NCI-H2029 treated with DMSO at 0.1 percent for 48 hours (cell line): Measurements from ENCODE around the gene STARD3.

Experiments
- DNase-seq: peaks from one replicate; lab custom pipeline; 2025; lab: John Stamatoyannopoulos, UW

Gene STARD3

GRCh38 chr17:39639043-39639442 lies 2.1 kb downstream of the STARD3 start:
- no peak for DNase-seq

DNA sequence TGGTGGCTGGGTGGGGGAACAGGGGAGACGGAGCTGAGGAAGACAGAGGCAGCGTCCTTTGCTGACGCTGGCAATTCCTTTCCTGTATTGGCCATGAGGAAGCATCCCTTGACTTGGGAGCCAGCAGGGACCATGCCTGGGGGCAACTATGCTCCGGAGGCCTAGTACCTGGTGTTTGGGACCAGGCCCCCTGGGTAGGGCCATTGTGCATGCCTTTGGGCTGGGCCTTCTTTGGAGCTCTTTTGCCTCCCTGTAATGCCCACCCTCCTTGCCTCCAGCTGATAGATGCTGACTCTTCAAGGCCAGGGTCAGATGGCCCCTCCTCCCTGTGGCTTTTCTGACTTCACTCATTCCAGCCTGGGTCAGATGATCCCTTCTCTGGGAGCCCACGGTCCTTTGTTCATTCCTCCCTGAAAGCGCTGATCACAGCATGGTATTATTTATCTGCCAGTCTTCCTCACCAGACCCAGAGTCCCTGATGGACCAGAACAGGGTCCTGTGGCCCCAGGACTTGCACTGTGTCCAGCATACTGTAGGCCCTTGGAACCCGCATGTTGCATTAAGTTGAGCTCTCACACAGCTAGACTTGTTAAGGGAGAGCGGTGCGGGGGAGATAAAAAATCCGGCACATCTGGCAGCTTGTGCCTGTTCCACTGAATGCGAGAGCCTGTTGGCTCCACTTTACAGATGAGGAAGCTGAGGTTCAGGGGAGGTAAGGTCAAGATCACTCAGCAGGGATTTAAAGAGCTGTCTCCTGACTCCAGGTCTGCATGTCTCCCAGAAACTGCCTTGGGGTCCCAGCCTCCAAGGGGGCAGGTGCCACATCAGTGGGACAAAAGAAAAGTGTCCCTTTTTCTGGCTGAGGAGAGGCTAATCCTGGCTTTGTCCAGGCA lies 2.9 kb downstream of the STARD3 start:
- DNase-seq: no peak

DNA sequence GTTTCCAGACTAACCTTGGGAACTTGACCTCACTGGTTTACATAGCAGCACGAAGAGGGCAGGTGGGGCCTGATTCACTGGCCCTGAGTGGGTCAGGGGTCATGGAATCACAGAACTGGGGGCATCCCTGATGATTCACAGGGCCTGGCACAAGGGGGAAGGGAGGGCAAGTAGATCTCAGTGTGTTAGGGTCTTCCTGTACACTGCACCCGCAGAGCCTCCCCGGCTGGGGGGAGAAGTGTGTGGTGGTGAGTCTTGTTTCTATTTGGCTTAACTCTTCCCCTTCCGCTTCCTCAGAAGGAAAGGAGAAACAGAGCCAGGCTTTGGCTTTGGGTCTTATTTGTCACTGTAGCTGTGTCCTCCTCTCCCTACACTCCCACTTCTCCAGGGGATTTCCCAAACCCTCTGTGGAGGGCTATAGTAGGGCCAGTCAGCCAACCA lies 3.7 kb downstream of the STARD3 start:
- no peak for DNase-seq

GRCh38 chr17:39641097-39641496 lies 4.2 kb downstream of the STARD3 start:
- no peak for DNase-seq

DNA sequence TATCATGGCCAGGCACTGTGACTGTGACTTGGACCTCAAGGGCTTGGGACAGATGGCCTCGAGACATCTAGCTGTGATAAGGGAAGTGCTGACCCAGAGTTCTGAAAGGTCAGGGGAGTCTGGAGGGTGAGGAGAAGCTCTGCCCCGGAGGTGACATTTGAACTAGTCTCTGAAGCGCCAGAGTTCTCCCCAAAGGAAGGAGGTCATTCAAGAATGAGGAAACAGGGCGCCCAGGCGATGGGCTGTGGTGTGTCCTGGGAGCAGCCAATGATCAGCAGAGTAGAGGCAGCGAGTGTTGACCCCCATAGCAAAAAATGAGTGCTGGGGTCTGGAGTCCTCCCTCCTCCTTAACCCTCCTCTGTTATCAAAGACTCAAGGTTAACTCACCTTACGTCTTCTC lies 4.9 kb downstream of the STARD3 start:
- no peak for DNase-seq

- DNase-seq: no peak
These were observed 5.5 kb downstream of the STARD3 start for GRCh38 chr17:39642291-39643074.

- no peak for DNase-seq
These were observed 6.3 kb downstream of the STARD3 start for GRCh38 chr17:39643271-39643670.

GRCh38 chr17:39647256-39647655 lies 10.3 kb downstream of the STARD3 start:
- no peak for DNase-seq

DNA sequence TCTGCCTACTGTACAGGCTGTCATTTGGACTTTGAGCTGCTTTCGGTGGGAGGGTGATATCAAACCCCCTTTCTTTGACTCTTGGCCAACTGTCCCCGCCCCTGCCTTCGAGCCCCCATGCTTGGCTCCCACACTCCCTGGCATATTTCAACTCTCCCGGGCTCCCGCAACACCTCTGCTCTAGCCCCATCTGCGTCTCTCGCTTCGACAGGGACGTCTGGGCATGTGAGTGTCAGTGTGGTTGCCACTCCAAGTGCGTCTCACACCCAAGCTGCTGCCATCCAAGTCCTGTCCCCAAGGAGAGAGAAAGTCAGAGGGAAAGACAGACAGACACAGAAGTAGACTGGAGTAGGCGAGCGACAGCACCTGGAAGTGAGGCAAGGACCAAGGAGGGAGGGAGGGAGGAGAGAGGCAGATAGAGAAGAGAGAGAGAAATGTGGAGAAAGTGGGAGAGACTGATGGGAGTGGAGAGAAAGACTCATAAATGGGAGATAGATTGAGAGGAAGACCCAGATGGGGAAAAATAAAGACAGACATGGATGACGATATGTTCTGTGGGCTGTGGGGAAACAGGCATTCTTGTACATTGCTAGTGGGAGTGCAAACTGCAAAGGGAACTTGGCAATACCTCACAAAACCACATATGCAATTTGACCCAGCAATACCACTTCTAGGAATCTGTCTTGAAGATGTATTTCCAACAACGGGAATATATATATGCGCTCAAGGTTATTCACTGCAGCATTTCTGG lies 11.8 kb downstream of the STARD3 start:
- DNase-seq: no peak

GRCh38 chr17:39650121-39650579 lies 13.2 kb downstream of the STARD3 start:
- DNase-seq: no peak

GRCh38 chr17:39651923-39652586 lies 15.1 kb downstream of the STARD3 start:
- no peak for DNase-seq

- no peak for DNase-seq
These were observed 15.8 kb downstream of the STARD3 start for GRCh38 chr17:39652587-39653315.

GRCh38 chr17:39653316-39653661 lies 16.3 kb downstream of the STARD3 start:
- no peak for DNase-seq

DNA sequence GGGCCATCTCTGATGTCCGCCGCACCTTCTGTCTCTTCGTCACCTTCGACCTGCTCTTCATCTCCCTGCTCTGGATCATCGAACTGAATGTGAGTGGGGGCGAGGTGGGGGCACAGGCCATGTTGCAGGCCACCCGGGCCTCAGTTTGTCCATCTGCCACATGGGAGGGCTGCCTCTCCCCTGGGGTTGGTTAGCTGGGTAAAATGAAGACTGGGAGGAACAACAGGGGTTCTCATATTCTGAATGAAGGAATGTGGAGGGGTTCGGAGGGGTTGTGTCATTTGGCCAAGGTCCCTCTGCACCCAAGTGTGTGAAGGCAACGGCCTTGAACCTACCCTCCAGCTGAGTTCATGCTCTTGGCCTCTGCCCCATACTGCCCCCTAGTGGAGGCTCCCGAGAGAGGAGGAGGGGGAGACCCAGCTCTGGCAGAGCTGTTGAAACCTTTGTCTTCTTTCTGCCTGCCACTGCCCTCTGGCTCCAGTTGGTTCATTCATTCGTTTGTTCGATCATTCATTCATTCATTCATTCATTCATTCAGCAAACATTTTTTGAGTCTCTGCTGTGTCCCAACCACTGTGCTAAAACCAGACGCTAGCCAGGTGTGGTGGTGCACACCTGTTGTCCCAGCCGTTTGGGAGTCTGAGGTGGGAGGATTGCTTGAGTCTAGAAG lies 16.9 kb downstream of the STARD3 start:
- DNase-seq: no peak

DNA sequence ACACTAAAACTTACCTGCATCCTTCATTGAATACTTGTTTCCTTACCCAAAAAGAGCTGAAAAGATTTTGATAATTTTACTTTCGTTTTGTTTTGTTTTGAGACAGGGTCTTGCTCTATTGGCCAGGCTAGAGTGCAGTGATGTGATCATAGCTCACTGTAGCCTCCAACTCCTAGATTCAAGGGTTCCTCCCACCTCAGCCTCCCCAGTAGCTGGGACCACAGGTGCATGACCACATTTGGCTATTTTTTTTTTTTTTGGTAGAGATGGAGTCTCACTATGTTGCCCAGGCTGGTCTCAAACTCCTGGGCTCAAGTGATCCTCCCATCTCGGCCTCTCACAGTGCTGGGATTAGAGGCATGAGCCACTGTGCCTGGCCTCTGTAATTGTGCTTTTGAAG lies 18.2 kb downstream of the STARD3 start:
- no peak for DNase-seq

GRCh38 chr17:39658346-39658745 lies 21.4 kb downstream of the STARD3 start:
- DNase-seq: no peak

DNA sequence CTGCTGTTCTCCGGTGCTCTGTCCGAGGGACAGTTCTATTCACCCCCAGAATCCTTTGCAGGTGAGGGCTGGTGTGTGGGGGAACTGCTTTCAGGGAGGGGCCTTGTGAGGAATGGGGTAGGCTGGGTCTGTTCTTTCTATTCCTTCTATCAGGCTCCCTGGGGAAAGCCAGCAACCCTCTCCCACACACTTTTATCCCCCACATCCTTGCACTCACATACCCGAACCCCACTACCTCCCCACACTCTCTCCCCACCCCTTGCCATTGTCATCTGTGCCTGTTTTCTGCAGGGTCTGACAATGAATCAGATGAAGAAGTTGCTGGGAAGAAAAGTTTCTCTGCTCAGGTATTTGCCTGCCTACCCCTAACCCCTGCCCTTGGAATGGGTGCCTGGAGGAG lies 21.8 kb downstream of the STARD3 start:
- no peak for DNase-seq

- no peak for DNase-seq
These were observed 22.5 kb downstream of the STARD3 start for GRCh38 chr17:39659279-39660010.

DNA sequence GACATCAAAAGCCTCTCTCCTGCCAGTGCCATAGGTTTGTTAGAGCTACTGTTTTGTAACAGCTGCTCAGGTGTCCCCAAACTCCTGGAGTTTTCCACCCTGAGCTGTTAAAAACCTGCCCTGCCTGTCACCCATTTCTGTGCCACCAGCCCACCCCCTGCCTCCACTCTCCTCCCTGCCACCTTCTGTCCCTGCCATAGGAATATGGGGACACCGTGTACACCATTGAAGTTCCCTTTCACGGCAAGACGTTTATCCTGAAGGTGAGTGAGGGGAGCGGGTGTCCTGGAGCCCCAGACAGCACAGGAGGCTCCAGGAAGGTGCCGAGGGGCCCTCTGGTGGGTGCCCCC lies 23.0 kb downstream of the STARD3 start:
- DNase-seq: no peak
